ENCODE results near the gene POSTN. TPM values are rescaled to one million over a fixed set of nuclear protein-coding genes. Genes with fewer than 3 reads are reported as not detected.

Gene POSTN
- polyA plus RNA-seq, 2 of the 4 experiments (the other 2 are of a cell fraction): 0.04 TPM; not detected in 1

- CTCF ChIA-PET: interaction anchor here (1.3 kb wide), 1 partner anchor 495 kb away, joined by 3 read pairs; no protein-coding TSS in a partner anchor
- H3K27ac ChIP-seq: no peak overlapping the region
Measured at GRCh38 chr13:37601648-37602440, 3.3 kb upstream of the POSTN start.

GRCh38 chr13:37599519-37599918 is 951 bp upstream of the POSTN start:
- Histone ChIP-seq H3K9me3 (no peaks in the 10 kb centered on the region), H3K4me3 (no peak overlapping the region), H3K27ac (no peak overlapping the region), H3K4me2 (no peak overlapping the region), H3K4me1 (no peaks in the 10 kb centered on the region)
- CTCF ChIA-PET: interaction anchor here (1.0 kb wide), 2 partner anchors 132 to 464 kb away, joined by 3 read pairs; no protein-coding TSS in a partner anchor
- FAIRE-seq (no peak), ATAC-seq (no peak), DNase-seq (ENCODE audit: low read depth in 1 of 2, low spot score in 1 of 2) (no peak)
- POLR2A ChIA-PET: no interaction called here
- WGBS (ENCODE audit: missing lambda C conversion rate): 23% methylated on average over 2 of the region's 2 CpGs
- TF ChIP-seq CBX8 (IDR thresholded peaks at IDR 0.05) (no peak), EHF (CRISPR knock-in tag; IDR thresholded peaks at IDR 0.05) (no peak), MYC (IDR thresholded peaks at IDR 0.05; ENCODE audit: borderline replicate concordance, low read length) (no peak), POLR2A (IDR thresholded peaks at IDR 0.05; ENCODE audit: low read length) (no peak), CHD4 (IDR thresholded peaks at IDR 0.05; ENCODE audit: borderline replicate concordance) (no peak), TP53 (CRISPR knock-in tag; IDR thresholded peaks at IDR 0.05) (no peak), CHD2 (IDR thresholded peaks at IDR 0.05; ENCODE audit: low read length, partially characterized antibody) (no peak), PBX3 (IDR thresholded peaks at IDR 0.05) (no peak), FOSB (CRISPR knock-in tag; IDR thresholded peaks at IDR 0.05) (no peak), HOXA7 (CRISPR knock-in tag; IDR thresholded peaks at IDR 0.05) (no peak), HDAC2 (IDR thresholded peaks at IDR 0.05) (no peak), NFE2L2 (conservative IDR thresholded peaks at IDR 0.05; ENCODE audit: low read length) (no peak), MAX (IDR thresholded peaks at IDR 0.05) (no peak), RFX5 (IDR thresholded peaks at IDR 0.05) (no peak), FOSL2 (IDR thresholded peaks at IDR 0.05) (no peak), FOSL2 (CRISPR knock-in tag; IDR thresholded peaks at IDR 0.05) (no peak), PHF8 (IDR thresholded peaks at IDR 0.05; ENCODE audit: borderline replicate concordance, low read depth) (no peak), TFCP2L1 (CRISPR knock-in tag; IDR thresholded peaks at IDR 0.05) (no peak), NPAS2 (CRISPR knock-in tag; IDR thresholded peaks at IDR 0.05; ENCODE audit: borderline replicate concordance) (no peak)

More at GRCh38 chr13:37601648-37602440, 3.3 kb upstream of the POSTN start:
- Histone ChIP-seq H3K4me1 (no peaks in the 10 kb centered on the region), H3K9me3 (no peaks in the 10 kb centered on the region), H3K4me3 (no peak overlapping the region), H3K4me2 (no peak overlapping the region)
- ATAC-seq (no peak), DNase-seq (ENCODE audit: low read depth in 1 of 2, low spot score in 1 of 2) (no peak), FAIRE-seq (no peak)
- no peak for TF ChIP-seq HES2 (IDR thresholded peaks at IDR 0.05)
- TF ChIP-seq HDAC2 (IDR thresholded peaks at IDR 0.05): no peak
- TF ChIP-seq ATOH8 (CRISPR knock-in tag; IDR thresholded peaks at IDR 0.05; ENCODE audit: low read depth): no peak
- 24% methylated on average over 3 of the region's 3 CpGs for WGBS (ENCODE audit: missing lambda C conversion rate)
- POLR2A ChIA-PET: no interaction called here

GRCh38 chr13:37597477-37598025 is 1.0 kb downstream of the POSTN start:
- Histone ChIP-seq H3K4me3 (no peak overlapping the region), H3K27ac (no peak overlapping the region), H3K9me3 (no peaks in the 10 kb centered on the region), H3K4me1 (no peaks in the 10 kb centered on the region), H3K4me2 (no peak overlapping the region)
- WGBS (ENCODE audit: missing lambda C conversion rate): 15% methylated on average over 2 of the region's 2 CpGs
- DNase-seq (ENCODE audit: low read depth in 1 of 2, low spot score in 1 of 2): no peak
- ChIA-PET CTCF (no interaction called here), POLR2A (no interaction called here)
- FAIRE-seq: no peak
- no peak for ATAC-seq
- TF ChIP-seq ZFP36 (IDR thresholded peaks at IDR 0.05; ENCODE audit: borderline replicate concordance, partially characterized antibody): no peak
- no peak for TF ChIP-seq ZC3H11A (IDR thresholded peaks at IDR 0.05)
- no peak for TF ChIP-seq CHD4 (IDR thresholded peaks at IDR 0.05; ENCODE audit: borderline replicate concordance)
- TF ChIP-seq HEYL (CRISPR knock-in tag; IDR thresholded peaks at IDR 0.05): no peak
- TF ChIP-seq ESRRA (IDR thresholded peaks at IDR 0.05; ENCODE audit: borderline replicate concordance, low read length): no peak
- no peak for TF ChIP-seq HMGXB4 (CRISPR knock-in tag; IDR thresholded peaks at IDR 0.05; ENCODE audit: borderline replicate concordance)
- TF ChIP-seq EHMT2 (IDR thresholded peaks at IDR 0.05; ENCODE audit: low read depth): no peak
- TF ChIP-seq FOSB (CRISPR knock-in tag; IDR thresholded peaks at IDR 0.05): no peak
- TF ChIP-seq RFX5 (IDR thresholded peaks at IDR 0.05): no peak
- TF ChIP-seq CBX8 (IDR thresholded peaks at IDR 0.05): no peak
- no peak for TF ChIP-seq JUNB (IDR thresholded peaks at IDR 0.05)
- no peak for TF ChIP-seq NR3C1 (IDR thresholded peaks at IDR 0.05)
- no peak for TF ChIP-seq USF2 (IDR thresholded peaks at IDR 0.05)
- TF ChIP-seq BHLHE40 (IDR thresholded peaks at IDR 0.05; ENCODE audit: low read depth, low read length): no peak
- no peak for TF ChIP-seq CEBPB (IDR thresholded peaks at IDR 0.05)
